T-helper 2 cell (primary cell): ENCODE results near the gene RMC1.
A peak's percentile ranks its signal among the peaks of the same experiment; 100 is the strongest.
"Not testable (repeated sequence)": the region's sequence is repeated elsewhere in the genome, so short reads cannot be mapped to it uniquely, and the experiment has no call there.

Experiments
- DNase-seq, 5 experiments: peaks; one replicate each; pipeline versions ENCODE4 v3.0.0 to v3.0.0-alpha.2; 2012 to 2022

The RMC1 gene

GRCh38 chr18:23565916-23566547 lies 62.7 kb downstream of the RMC1 start:
- no peak for DNase-seq

- no peak for DNase-seq
Observed at GRCh38 chr18:23567671-23568070, 64.4 kb downstream of the RMC1 start.

- DNase-seq: no peak
Observed at GRCh38 chr18:23568281-23569138, 65.2 kb downstream of the RMC1 start.

GRCh38 chr18:23569299-23570063 lies 66.2 kb downstream of the RMC1 start:
- no peak for DNase-seq

GRCh38 chr18:23570912-23571504 lies 67.7 kb downstream of the RMC1 start:
- DNase-seq: peak in 1 of 5 experiments; percentile 49

GRCh38 chr18:23572012-23572411 lies 68.7 kb downstream of the RMC1 start:
- DNase-seq: no peak

- no peak for DNase-seq
Observed at GRCh38 chr18:23572570-23572969, 69.3 kb downstream of the RMC1 start.

GRCh38 chr18:23573020-23573419 lies 69.7 kb downstream of the RMC1 start:
- DNase-seq: no peak

- peak in 3 of 5 experiments; percentile 3 to 77 (median 53) for DNase-seq
Observed at GRCh38 chr18:23573626-23574431, 70.5 kb downstream of the RMC1 start.

GRCh38 chr18:23574611-23575308 lies 71.4 kb downstream of the RMC1 start:
- peak in 1 of 5 experiments; percentile 19 for DNase-seq

GRCh38 chr18:23575309-23575651 lies 72.0 kb downstream of the RMC1 start:
- no peak for DNase-seq

GRCh38 chr18:23577521-23577920 lies 74.2 kb downstream of the RMC1 start:
- DNase-seq: not testable (repeated sequence)

GRCh38 chr18:23578067-23578701 lies 74.9 kb downstream of the RMC1 start:
- no peak for DNase-seq

- DNase-seq: no peak
Observed at GRCh38 chr18:23578891-23579653, 75.8 kb downstream of the RMC1 start.

- DNase-seq: no peak
Observed at GRCh38 chr18:23580677-23581367, 77.5 kb downstream of the RMC1 start.
